HG02798 (cell line): ENCODE measurements around the gene DCP2.
"Not testable (repeated sequence)": the region's sequence is repeated elsewhere in the genome, so short reads cannot be mapped to it uniquely, and the experiment has no call there.

ENCODE experiments used
- ATAC-seq: cut with Tn5 transposase; IDR thresholded peaks from one replicate; pipeline ENCODE4 v1.9.1; 2021; ENCODE audit warnings: mild to moderate bottlenecking; ENCODE audit not compliant: unreplicated experiment, poor library complexity

The DCP2 gene

GRCh38 chr5:112976432-112977309, at the start of gene DCP2:
Gene DCP2, plus strand, starts transcription at chr5:112976798. Its CDS starts 136 bp downstream, at chr5:112976934.
- ATAC-seq: peak; percentile 98

- ATAC-seq: peak; percentile 75
Measured at GRCh38 chr5:112929336-112930081, 47.1 kb upstream of the DCP2 start.

- peak; percentile 31 for ATAC-seq
Measured at GRCh38 chr5:112930082-112930344, 46.6 kb upstream of the DCP2 start.

DNA sequence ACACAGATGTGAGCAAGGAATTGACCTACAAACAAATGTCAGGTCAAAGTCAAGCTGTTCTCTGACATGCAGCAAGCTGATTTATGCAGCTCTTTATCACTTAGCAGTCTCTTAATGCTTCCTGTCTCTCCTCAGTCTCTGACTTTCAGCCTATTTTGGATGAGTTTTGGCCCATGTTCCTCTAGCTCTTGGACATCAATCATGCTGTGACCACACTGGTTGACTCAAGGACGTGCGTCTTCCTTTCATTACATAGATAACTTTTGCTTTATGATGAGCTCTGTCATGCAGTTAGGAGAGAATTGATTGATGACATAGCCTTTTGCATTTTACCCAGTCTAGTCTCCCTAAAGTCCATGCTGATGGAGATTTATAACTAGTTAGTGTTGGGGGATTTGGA, 45.1 kb upstream of the DCP2 start:
- no peak for ATAC-seq

GRCh38 chr5:112933105-112933504, 43.5 kb upstream of the DCP2 start:
- no peak for ATAC-seq

DNA sequence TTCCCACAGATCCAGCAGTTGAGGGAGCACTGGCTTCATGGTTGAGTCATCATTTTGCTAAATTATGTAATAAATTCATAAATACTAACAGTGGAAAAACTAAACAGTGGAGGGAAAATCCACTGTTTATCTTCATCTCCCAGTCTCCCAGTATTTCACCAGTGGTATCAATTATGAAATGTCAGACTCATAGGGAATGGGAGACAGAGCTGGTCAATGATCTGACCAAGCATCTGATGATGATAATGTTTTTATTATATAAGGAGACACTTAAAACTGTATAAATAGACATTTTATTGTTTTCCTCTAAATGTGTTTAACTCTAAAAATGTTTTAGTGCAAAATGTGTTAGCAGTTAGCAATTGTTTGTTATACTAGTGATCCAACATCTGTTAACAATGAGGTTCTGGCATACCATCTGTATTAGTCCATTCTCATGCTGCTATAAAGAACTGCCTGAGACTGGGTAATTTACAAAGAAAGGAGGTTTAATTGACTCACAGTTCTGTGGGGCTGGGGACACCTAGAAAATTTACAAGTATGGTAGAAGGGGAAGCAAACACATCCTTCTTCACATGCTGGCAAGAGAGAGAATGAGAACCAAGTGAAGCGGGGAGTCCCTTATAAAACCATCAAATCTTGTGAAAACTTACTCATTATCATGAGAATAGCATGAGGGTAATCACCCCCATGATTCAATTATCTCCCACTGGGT, 42.8 kb upstream of the DCP2 start:
- no peak for ATAC-seq

DNA sequence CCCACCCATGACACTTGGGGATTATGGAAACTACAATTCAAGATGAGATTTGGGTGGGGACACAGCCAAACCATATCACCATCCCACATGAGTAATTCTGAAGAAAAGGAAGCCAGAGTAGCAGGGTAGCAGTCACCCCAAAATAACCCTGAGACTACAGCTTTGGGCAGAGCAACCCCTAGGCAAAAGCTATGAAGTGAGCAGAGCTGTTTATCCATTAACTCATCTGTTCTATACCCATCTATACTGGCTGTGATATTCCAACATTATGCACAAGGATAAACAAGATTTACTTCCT, 42.3 kb upstream of the DCP2 start:
- ATAC-seq: no peak

DNA sequence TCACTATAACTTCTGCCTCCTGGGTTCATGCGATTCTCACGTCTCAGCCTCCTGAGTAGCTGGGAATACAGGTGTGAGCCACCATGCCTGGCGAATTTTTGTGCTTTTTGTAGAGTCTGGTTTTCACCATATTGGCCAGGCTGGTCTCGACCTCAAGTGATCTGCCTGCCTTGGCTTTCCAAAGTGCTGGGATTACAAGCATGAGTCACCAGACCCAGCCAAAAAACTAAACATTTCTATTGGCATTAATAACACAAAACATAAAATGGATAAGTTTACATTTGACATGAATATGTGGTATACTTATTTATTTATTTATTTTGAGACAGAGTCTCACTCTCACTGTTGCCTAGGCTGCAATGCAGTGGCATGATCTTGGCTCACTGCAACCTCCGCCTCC, 40.9 kb upstream of the DCP2 start:
- no peak for ATAC-seq

DNA sequence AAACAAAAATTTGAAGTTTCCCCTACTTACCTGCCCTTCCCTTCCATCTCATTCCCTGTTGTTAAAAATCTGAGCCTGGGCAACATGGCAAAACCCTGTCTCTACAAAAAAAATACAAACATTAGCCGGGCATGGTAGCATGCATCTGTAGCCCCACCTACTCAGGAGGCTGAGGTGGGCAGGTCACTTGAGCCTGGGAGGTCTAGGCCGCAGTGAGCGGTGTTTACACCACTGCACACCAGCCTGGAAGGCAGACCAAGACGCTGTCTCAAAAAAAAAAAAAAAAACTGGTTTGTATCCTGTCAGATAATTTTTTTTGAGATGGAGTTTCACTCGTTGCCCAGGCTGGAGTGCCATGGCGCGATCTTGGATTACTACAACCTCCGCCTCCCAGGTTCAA, 38.3 kb upstream of the DCP2 start:
- no peak for ATAC-seq

DNA sequence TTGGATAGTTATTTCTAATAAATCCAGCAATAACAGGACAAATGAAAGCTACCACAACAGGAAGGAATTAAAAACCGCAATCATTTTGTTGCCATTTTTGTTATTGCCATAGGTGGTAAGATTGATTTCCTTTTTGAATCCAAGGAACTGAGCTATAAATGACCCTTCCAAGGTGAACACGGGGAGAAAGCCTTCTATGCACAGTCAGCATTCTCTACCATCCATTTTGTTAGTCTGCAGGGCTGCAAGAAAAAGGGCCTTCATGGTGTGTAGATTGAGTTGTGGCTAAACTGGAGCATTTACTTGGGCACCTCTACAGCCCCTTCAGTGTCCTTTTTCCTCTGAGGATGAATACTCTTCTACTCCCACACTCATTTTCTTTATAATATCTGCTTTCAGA, 35.9 kb upstream of the DCP2 start:
- no peak for ATAC-seq

- no peak for ATAC-seq
Measured at GRCh38 chr5:112948458-112948857, 28.1 kb upstream of the DCP2 start.

DNA sequence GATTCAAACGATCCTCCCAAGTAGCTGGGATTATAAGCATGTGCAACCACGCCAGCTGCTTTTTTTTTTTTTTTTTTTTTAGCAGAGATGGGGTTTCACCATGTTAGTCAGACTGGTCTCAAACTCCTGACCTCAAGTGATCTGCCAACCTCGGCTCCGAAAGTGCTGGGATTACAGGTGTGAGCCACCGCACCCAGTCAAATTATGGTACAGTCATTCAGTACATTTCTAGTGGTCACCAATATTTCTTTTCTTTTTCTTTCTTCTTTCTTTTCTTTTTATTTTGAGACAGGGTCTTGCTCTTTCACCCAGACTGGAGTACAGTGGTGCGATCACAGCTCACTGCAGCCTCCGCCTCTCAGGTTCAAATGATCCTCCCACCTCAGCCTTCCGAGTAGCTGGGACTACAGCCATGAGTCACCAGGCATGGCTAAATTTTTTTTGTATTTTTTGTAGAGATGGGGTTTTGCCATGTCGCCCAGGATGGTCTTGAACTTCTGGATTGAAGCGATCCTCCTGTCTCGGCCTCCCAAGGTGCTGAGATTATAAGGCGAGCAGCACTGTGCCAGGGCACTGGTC, 25.4 kb upstream of the DCP2 start:
- peak; percentile 93 for ATAC-seq

- no peak for ATAC-seq
Measured at GRCh38 chr5:112956606-112957005, 20.0 kb upstream of the DCP2 start.

GRCh38 chr5:112957036-112957808, 19.4 kb upstream of the DCP2 start:
- no peak for ATAC-seq

DNA sequence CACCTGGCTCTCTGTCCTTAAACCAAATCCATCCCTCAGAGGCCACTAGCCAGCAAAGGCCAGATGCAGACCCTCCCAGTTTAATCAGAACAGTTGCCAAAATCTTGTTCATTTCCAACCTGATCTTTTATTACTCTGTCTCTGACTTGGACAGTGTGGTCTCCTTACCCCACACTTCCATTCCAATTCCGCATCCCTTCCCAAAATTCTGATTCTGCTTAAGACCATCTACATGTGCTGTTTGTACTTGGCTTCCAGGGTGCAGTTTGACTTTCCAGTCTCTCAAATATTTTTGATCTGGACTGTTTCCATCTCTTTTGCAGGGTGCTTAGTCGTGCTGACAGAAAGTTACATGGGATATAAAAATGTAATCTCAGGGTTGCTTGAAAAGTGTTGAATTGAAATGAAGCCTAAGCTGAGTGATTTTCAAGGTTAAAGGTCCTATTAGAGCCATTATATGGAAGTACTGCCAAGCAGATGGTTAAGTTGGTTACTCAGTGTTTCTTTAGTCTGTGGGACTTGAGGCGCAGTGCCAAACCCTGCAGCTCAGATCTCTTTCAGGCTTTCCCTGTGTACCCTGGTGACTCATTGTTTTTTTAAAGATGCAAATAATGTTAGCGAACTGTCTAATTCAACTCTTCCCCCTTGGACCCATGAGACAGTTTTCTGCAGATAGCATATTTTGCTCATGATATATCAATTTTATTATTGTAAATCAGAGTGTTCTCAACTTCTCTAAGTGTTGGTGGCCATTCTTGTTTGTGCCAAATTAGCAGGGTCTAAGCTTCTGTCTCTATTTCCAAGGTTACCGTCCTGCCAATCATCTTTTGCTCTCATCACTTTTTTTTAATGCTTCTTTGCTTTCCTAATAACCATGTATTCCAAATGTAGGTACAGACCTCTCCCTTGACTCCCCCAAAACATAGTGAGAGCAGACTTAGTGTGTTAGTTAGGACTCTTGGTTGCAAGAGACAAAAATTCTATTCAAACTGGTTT, 18.2 kb upstream of the DCP2 start:
- peak; percentile 91 for ATAC-seq

DNA sequence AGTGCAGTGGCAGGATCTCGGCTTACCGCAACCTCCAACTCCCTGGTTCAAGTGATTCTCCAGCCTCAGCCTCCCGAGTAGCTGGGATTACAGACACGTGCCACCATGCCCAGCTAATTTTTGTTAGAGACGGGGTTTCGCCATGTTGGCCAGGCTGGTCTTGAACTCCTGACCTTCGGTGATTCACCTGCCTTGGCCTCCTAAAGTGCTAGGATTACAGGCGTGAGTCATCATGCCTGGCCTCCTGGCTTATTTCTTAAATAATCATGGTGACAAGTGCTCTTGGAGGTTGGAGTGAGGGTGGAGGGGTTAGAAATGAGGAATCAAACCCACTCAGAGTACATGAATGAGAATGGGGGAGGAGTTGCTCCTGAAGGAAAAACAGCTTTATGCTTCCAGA, 16.7 kb upstream of the DCP2 start:
- not testable (repeated sequence) for ATAC-seq

- no peak for ATAC-seq
Measured at GRCh38 chr5:112960315-112960714, 16.3 kb upstream of the DCP2 start.

DNA sequence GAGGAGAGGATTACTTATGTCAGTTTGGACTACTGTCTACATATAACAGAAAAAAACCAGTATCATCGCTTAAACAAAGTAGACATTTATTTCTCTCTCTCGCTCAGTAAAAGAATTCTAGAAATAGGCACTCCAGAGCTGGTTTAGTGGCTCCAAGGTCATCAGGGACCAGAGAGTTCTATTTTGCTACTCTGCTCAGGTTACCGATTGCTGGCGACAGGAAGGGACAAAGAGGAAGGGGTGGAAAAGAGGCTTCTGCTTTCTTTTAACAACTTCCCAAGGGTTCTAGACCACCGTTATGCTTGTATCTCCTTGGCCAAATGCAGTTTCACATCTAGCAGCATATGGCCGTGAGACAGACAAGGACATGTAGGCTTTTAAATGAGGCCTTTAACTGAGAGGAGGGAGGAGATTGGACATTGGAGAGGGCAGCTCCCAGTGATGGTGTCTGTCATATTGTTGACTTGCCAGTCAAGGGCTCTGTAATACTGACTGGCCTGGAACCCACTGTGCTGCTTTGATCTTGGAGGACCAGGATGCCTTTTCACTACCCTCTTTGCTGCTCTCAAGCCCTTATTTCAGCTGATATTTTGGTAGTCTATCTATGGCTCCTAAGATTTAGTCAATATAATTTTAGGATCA, 15.6 kb upstream of the DCP2 start:
- ATAC-seq: no peak

DNA sequence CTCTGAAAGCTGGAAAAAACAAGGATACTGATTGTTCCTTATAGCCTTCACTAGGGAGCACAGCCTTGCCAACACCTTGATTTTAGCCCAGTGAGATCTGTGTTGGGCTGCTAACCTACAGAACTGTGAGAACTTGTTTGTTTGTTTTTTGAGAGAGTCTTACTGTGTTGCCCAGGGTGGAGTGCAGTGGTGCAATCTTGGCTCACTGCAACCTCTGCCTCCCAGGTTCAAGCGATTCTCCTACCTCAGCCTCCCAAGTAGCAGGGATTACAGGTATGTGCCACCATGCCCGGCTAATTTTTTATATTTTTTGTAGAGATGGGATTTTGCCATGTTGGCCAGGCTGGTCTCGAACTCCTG, 13.2 kb upstream of the DCP2 start:
- not testable (repeated sequence) for ATAC-seq
